BLaER1 (cell line): ENCODE results near the gene SAMD14.

Experiments
- H3K27ac ChIP-seq: shearing (Covaris generic); formaldehyde crosslinking; 2 replicates; pipeline ENCODE4 v1.8.1; 2022
- H3K27me3 ChIP-seq: shearing (Covaris generic); formaldehyde crosslinking; 2 replicates; pipeline ENCODE4 v1.8.1; 2022
- H3K36me3 ChIP-seq: shearing (Covaris generic); formaldehyde crosslinking; 2 replicates; pipeline ENCODE4 v1.8.1; 2022
- H3K4me1 ChIP-seq: shearing (Covaris generic); formaldehyde crosslinking; 2 replicates; pipeline ENCODE4 v1.8.1; 2022
- H3K4me2 ChIP-seq: shearing (Covaris generic); formaldehyde crosslinking; 2 replicates; pipeline ENCODE4 v1.8.1; 2022
- H3K4me3 ChIP-seq: shearing (Covaris generic); formaldehyde crosslinking; 2 replicates; pipeline ENCODE4 v1.8.1; 2022
- H3K9ac ChIP-seq: shearing (Covaris generic); formaldehyde crosslinking; 2 replicates; pipeline ENCODE4 v1.8.1; 2022
- H3K9me3 ChIP-seq: shearing (Covaris generic); formaldehyde crosslinking; 2 replicates; pipeline ENCODE4 v1.8.1; 2022
- H4K20me1 ChIP-seq: shearing (Covaris generic); formaldehyde crosslinking; 2 replicates; pipeline ENCODE4 v1.8.1; 2022
- Cebpa-rat ChIP-seq: shearing (Covaris generic); IDR thresholded peaks from 2 replicates; pipeline ENCODE4 v1.8.1; 2022

SAMD14 gene

GRCh38 chr17:50129728-50130558 lies at the start of gene SAMD14:
SAMD14 (minus strand) TSS chr17:50130160; CDS start chr17:50124959, 5,201 bp downstream.
- H3K36me3 ChIP-seq: peaks cover 25% of the 10 kb centered on the region
- no peak for TF ChIP-seq Cebpa-rat

DNA sequence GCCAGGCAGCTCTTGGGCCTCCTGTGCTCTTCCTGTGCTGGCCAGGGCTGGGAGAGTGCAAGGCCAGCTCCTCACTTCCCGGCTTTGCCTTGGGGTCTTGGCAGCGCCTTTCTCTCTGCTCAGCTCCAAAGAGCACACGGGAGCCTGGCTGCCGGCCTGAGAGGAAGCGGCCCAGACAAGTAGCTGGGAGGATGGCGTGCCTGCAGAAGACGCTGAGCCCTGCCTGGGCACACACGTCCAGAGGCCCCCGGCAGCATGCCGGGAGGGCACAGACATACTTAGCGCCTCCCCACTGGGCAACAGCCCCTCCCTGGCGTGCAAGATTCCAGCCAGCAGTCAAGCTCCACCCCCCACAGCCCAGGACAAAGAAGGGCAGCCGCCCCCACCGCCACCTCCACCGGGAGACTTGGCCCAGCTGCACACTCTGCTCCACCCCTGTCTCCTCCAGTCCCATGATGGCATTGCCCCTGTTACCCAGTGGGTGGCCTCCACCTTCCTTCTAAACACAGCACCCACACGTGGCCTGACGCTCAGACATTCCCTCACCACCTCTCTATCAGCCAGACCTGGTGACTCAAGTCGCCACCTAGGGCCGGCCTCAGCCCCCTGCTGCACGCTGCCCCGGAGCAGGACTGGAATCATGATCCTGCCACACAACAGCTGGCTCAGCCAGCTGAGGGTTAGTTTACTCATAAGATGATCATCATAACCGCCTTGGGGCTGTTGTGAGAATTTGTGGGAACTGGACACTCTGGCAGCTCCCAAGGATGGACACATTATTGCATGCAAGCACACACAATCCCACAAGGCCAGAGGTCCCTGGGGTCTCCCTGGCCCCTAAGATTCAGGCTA lies 48.2 kb upstream of the SAMD14 start:
- Histone ChIP-seq H3K4me1 (peaks cover 72% of the 10 kb centered on the region), H4K20me1 (no peaks in the 10 kb centered on the region), H3K9ac (peak overlapping the region; percentile 34), H3K4me2 (peak overlapping the region; percentile 81), H3K27me3 (no peaks in the 10 kb centered on the region), H3K4me3 (peak overlapping the region; percentile 16; the same call in 1 of the 2 replicates), H3K9me3 (no peaks in the 10 kb centered on the region), H3K36me3 (no peaks in the 10 kb centered on the region), H3K27ac (peak overlapping the region; percentile 77)
- TF ChIP-seq Cebpa-rat: no peak

More at GRCh38 chr17:50129728-50130558, at the start of gene SAMD14:
- Histone ChIP-seq H3K9me3 (peaks cover 4% of the 10 kb centered on the region; the same call in 1 of the 2 replicates), H3K4me3 (peak within 1 kb of the TSS; percentile 66), H4K20me1 (peaks cover 45% of the 10 kb centered on the region), H3K27ac (no peak within 1 kb of the TSS), H3K27me3 (peaks cover 56% of the 10 kb centered on the region), H3K4me1 (peaks cover 22% of the 10 kb centered on the region), H3K9ac (0 out of 2 replicates have a peak within 1 kb of the TSS, but pooled peaks have one; percentile 24), H3K4me2 (peak within 1 kb of the TSS; percentile 97)

DNA sequence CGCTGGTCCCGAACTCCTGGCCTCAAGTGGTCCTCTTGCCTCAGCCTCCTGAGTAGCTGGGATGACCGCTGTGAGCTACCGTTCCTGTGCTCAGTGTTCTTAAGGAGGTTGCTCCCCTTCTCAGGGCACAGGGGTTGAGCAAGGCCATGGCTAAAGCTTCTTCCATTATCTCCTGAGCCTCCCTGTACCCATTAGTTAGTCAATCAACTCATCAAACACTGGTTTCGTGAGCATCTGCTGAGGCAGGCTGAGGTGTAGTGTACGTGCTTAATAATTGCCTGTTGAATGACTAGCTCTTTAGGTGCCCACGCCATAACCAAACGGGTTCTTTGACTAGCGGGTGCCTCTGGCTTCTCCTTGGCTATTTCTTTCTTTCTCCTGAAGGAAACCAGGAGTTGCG lies 47.5 kb upstream of the SAMD14 start:
- no peak for TF ChIP-seq Cebpa-rat
- Histone ChIP-seq H3K9ac (peak overlapping the region; percentile 34), H3K36me3 (no peaks in the 10 kb centered on the region), H3K4me2 (peak overlapping the region; percentile 81), H4K20me1 (no peaks in the 10 kb centered on the region), H3K9me3 (no peaks in the 10 kb centered on the region), H3K27ac (peak overlapping the region; percentile 77), H3K4me1 (peaks cover 72% of the 10 kb centered on the region), H3K4me3 (peak overlapping the region; percentile 16; the same call in 1 of the 2 replicates), H3K27me3 (no peaks in the 10 kb centered on the region)

- Histone ChIP-seq H3K4me3 (no peak overlapping the region), H3K4me2 (0 out of 2 replicates have a peak overlapping the region, but pooled peaks have one; percentile 81), H4K20me1 (no peaks in the 10 kb centered on the region), H3K27me3 (no peaks in the 10 kb centered on the region), H3K4me1 (peaks cover 71% of the 10 kb centered on the region), H3K36me3 (no peaks in the 10 kb centered on the region), H3K27ac (peak overlapping the region; percentile 77; the same call in 1 of the 2 replicates), H3K9ac (0 out of 2 replicates have a peak overlapping the region, but pooled peaks have one; percentile 34), H3K9me3 (no peaks in the 10 kb centered on the region)
- TF ChIP-seq Cebpa-rat: no peak
Observed at GRCh38 chr17:50176559-50177357, 46.8 kb upstream of the SAMD14 start.

DNA sequence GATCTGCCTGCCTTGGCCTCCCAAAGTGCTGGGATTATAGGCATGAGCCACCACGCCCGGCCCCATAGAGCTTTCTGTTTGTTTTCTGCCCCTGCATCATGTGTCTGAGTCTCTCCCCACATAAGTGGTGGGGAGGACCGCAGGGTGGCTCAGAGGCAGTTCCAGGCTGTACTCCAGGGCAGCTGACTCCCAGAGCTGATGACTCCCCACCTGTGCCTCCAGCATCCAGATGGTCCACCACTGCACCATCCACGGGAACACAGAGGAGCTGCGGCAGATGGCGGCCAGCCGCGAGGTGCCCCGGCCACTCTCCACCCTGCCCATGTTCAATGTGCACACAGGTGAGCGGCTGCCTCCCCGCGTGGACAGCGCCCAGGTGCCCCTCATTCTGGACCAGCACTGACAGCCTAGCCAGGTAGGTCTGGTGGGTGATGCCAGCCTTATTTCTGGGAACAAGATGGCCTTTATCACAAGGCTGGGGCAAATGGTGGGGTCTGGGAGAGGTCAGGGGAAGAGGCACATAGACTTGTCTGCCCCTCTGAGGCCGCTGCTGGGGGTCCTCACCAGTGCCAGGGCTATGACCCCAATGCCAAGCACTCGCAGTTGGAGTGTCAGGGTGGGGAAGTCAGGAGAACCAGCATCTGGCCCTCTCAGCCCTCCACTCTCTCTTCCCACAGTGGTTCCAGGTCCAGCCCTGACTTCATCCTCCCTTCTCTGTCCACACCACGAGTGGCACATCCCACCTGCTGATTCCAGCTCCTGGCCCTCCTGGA lies 45.3 kb upstream of the SAMD14 start:
- H3K4me2 ChIP-seq: no peak overlapping the region
- 0 out of 2 replicates have a peak overlapping the region, but pooled peaks have one; percentile 6 for H3K9ac ChIP-seq
- H3K27ac ChIP-seq: no peak overlapping the region
- no peaks in the 10 kb centered on the region for H3K27me3 ChIP-seq
- no peak for TF ChIP-seq Cebpa-rat
- no peaks in the 10 kb centered on the region for H4K20me1 ChIP-seq
- peaks cover 57% of the 10 kb centered on the region for H3K4me1 ChIP-seq
- no peaks in the 10 kb centered on the region for H3K36me3 ChIP-seq
- H3K4me3 ChIP-seq: no peak overlapping the region
- no peaks in the 10 kb centered on the region for H3K9me3 ChIP-seq

DNA sequence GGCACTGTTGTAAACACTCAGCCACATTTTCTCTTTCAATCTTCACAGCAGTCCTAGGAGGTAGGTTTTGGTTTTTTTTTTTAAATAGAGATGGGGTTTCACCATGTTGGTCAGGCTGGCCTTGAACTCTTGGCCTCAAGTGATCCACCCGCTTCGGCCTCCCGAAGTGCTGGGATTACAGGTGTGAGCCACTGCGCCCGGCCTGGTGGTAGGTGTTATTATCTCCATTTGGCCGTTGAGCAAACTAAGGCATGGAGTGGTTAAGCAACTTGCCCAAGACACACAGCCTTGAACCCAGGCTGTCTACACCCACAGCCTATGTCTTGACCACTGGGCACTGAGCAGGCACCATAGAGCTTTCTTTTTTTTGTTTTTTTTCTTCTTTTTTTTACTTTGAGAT lies 44.5 kb upstream of the SAMD14 start:
- Histone ChIP-seq H3K4me1 (peaks cover 49% of the 10 kb centered on the region), H3K9me3 (no peaks in the 10 kb centered on the region), H4K20me1 (no peaks in the 10 kb centered on the region), H3K27me3 (no peaks in the 10 kb centered on the region), H3K4me3 (no peak overlapping the region), H3K9ac (no peak overlapping the region), H3K4me2 (no peak overlapping the region), H3K36me3 (no peaks in the 10 kb centered on the region), H3K27ac (no peak overlapping the region)
- no peak for TF ChIP-seq Cebpa-rat

GRCh38 chr17:50173335-50173941 lies 43.5 kb upstream of the SAMD14 start:
- H3K9me3 ChIP-seq: no peaks in the 10 kb centered on the region
- no peak for TF ChIP-seq Cebpa-rat
- H3K27me3 ChIP-seq: no peaks in the 10 kb centered on the region
- H3K36me3 ChIP-seq: no peaks in the 10 kb centered on the region
- H3K4me2 ChIP-seq: peak overlapping the region; percentile 23
- peaks cover 47% of the 10 kb centered on the region for H3K4me1 ChIP-seq
- H4K20me1 ChIP-seq: no peaks in the 10 kb centered on the region
- H3K4me3 ChIP-seq: no peak overlapping the region
- H3K9ac ChIP-seq: peak overlapping the region; percentile 26; the same call in 1 of the 2 replicates
- no peak overlapping the region for H3K27ac ChIP-seq

GRCh38 chr17:50172936-50173334 lies 43.0 kb upstream of the SAMD14 start:
- no peak overlapping the region for H3K27ac ChIP-seq
- no peak for TF ChIP-seq Cebpa-rat

More at GRCh38 chr17:50172936-50173334, 43.0 kb upstream of the SAMD14 start:
- Histone ChIP-seq H3K36me3 (no peaks in the 10 kb centered on the region), H3K4me1 (peaks cover 46% of the 10 kb centered on the region), H3K4me3 (no peak overlapping the region), H3K9me3 (no peaks in the 10 kb centered on the region), H3K4me2 (peak overlapping the region; percentile 30), H3K27me3 (no peaks in the 10 kb centered on the region), H4K20me1 (no peaks in the 10 kb centered on the region), H3K9ac (peak overlapping the region; percentile 26)
